Measurements from ENCODE around the gene LUM.
"Not testable (repeated sequence)": the region's sequence is repeated elsewhere in the genome, so short reads cannot be mapped to it uniquely, and the experiment has no call there.

Gene LUM

DNA sequence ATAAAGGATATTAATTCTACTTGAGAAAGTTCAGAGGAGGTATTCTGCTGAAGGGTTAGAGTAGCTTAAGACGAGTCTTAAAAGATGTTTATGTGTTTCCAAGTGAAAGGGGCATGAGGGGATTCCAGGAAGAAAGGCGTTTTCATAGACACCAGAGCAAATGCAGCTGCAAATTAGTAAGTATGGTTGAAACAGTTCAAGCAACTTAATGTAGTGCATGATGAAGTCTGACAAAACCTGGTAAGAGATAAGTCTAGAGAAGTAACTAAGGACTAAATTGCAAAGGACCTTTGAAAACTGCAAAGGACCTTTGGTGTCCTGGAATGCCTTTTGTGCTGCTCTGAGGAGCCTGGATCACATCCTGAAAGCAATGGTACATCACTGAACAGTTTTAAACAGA lies 11.5 kb downstream of the LUM start:
- H3K27me3 Mint-ChIP-seq, result no peaks in the 10 kb centered on the region
- no peaks in the 10 kb centered on the region for H3K36me3 Mint-ChIP-seq (ENCODE audit: low read depth)
- H3K4me1 Mint-ChIP-seq (ENCODE audit: low read depth), result peaks cover 3% of the 10 kb centered on the region
- no peak overlapping the region for H3K4me3 Mint-ChIP-seq
- no peak overlapping the region for H3K27ac Mint-ChIP-seq
- no peaks in the 10 kb centered on the region for H3K9me3 Mint-ChIP-seq

DNA sequence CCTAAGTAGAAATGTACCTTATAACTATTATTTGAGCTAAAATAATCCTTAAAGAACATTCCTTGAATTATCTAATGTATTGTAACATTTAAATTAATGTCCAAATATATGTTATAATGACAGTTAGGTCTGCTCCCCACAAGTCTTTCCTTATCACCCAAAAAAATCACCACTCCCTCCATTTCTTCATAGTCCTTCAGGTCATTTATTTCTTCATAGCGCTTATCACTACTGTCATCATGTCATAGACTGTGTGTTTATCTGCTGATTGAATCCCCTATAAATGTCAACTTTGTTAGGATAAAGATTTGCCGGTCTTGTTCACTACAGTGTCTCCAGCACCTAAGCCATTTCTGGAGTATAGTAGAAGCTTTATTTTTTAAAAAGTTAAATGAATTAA lies 12.0 kb downstream of the LUM start:
- Mint-ChIP-seq H3K4me1 (ENCODE audit: low read depth) (peaks cover 3% of the 10 kb centered on the region), H3K36me3 (ENCODE audit: low read depth) (no peaks in the 10 kb centered on the region), H3K9me3 (no peaks in the 10 kb centered on the region), H3K27ac (no peak overlapping the region), H3K27me3 (no peaks in the 10 kb centered on the region), H3K4me3 (no peak overlapping the region)

DNA sequence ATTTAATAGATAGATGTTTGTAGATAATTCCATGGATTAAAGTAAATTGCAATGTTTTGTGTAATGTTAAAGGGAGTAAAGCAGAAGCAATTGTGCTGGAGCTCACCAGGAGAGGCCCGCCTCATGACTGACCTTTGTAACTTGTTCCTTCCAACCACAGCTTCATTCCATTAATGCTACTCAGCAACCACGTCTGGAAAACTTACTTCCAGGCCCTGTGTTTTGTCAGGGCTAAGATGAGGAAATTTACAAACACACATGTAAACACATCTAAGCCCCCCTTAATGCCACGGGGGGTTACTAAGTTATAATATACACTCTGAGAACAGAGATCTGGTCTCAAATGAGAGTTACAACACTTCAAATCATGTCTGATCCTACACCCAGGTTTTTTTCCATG lies 12.4 kb downstream of the LUM start:
- H3K27me3 Mint-ChIP-seq, result no peaks in the 10 kb centered on the region
- H3K36me3 Mint-ChIP-seq (ENCODE audit: low read depth), result no peaks in the 10 kb centered on the region
- peaks cover 3% of the 10 kb centered on the region for H3K4me1 Mint-ChIP-seq (ENCODE audit: low read depth)
- no peak overlapping the region for H3K27ac Mint-ChIP-seq
- H3K9me3 Mint-ChIP-seq, result no peaks in the 10 kb centered on the region
- H3K4me3 Mint-ChIP-seq, result no peak overlapping the region

DNA sequence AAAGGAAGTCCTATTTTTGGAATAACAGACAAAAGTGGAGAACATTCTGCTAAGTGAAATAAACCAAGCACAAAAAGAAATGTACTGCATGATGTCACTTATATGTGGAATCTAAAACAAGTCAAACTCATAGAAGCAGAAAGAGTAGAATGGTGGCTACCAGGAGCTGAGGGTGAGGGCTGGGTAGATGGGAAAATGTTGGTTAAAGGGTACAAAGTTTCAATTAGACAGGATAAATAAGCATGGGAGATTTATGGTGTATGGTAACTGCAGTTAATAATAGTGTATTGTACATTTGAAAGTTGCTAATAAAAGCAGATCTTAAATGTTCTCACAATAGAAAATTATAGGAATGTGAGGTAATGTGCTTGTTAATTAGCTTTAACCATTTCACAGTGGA lies 12.8 kb downstream of the LUM start:
- no peak overlapping the region for H3K27ac Mint-ChIP-seq
- H3K4me3 Mint-ChIP-seq, result no peak overlapping the region
- H3K9me3 Mint-ChIP-seq, result no peaks in the 10 kb centered on the region
- peaks cover 3% of the 10 kb centered on the region for H3K4me1 Mint-ChIP-seq (ENCODE audit: low read depth)
- no peaks in the 10 kb centered on the region for H3K36me3 Mint-ChIP-seq (ENCODE audit: low read depth)
- peaks cover 3% of the 10 kb centered on the region for H3K27me3 Mint-ChIP-seq

DNA sequence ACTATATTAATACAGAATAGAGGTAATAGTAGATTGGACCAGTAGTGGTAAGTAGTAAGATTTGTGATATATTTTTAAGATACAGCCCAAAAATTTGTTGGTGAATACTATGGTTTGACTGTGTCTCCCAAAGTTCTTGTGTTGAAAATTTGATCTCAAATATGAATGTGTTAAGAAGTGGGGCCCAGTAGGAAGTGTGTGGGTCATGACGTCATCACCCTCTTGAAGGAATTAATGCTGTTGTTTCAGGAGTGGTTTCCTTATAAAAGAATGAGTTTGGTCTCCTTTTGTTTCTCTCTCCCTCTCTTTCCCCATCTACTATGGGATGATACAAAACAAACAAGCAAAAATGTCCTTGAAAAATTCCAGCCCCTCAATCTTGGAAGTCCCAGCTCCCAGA lies 16.3 kb downstream of the LUM start:
- peaks cover 12% of the 10 kb centered on the region for H3K9me3 Mint-ChIP-seq
- peaks cover 5% of the 10 kb centered on the region for H3K27me3 Mint-ChIP-seq
- peaks cover 3% of the 10 kb centered on the region for H3K4me1 Mint-ChIP-seq (ENCODE audit: low read depth)
- H3K4me3 Mint-ChIP-seq, result no peak overlapping the region
- no peak overlapping the region for H3K27ac Mint-ChIP-seq
- no peaks in the 10 kb centered on the region for H3K36me3 Mint-ChIP-seq (ENCODE audit: low read depth)

DNA sequence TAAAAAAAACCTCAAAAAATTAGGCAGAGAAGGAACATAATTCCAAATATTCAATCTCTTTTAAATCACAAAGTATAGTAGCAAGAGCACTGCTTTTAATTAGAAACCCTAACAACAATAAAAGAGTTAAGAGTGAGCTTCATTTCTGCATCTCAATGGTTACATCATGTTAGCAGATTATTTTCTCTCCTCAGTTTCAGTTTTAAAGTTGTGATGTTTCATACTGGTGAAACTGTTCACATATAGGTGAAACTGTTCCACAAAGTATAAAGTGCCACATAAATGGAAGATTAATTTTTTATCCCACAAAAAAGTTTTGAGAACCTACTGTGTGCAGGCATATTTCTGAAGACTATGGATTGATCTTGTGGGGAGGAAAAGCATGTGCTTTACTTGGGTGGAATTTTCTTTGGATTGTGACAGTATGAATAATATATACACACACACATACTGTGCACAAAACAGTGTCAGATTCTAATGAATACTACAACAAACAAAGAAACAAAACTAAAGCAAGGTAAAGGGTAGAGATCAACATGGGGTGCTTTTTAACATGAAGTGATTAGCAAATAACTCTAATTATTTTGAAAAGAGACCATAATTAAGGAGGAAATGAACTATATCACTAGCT lies 17.1 kb downstream of the LUM start:
- no peak overlapping the region for H3K27ac Mint-ChIP-seq
- no peak overlapping the region for H3K4me3 Mint-ChIP-seq
- no peaks in the 10 kb centered on the region for H3K36me3 Mint-ChIP-seq (ENCODE audit: low read depth)
- peaks cover 5% of the 10 kb centered on the region for H3K27me3 Mint-ChIP-seq
- peaks cover 3% of the 10 kb centered on the region for H3K4me1 Mint-ChIP-seq (ENCODE audit: low read depth)
- H3K9me3 Mint-ChIP-seq, result peaks cover 19% of the 10 kb centered on the region

DNA sequence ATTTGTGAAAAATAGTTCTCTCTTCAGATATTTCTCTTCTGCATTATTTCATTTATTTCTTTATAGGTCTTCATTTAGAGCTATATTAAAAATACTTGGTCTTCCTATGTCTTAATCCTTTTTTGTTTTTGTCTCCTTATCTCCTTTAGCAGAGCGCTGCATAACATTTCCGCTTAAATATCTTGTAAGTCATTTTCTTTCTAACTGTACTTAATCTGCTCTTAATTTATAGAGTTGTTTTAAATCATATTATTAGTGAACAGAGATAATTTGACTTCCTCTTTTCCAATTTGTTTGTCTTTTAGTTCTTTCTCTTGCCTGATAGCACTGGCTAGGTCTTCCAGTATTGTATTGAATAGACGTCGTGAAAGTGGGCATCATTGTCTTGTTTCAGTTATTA lies 18.0 kb downstream of the LUM start:
- Mint-ChIP-seq H3K4me3 (no peak overlapping the region), H3K4me1 (ENCODE audit: low read depth) (peaks cover under 1% of the 10 kb centered on the region), H3K36me3 (ENCODE audit: low read depth) (no peaks in the 10 kb centered on the region), H3K27ac (no peak overlapping the region), H3K9me3 (peaks cover 26% of the 10 kb centered on the region), H3K27me3 (peaks cover 5% of the 10 kb centered on the region)

DNA sequence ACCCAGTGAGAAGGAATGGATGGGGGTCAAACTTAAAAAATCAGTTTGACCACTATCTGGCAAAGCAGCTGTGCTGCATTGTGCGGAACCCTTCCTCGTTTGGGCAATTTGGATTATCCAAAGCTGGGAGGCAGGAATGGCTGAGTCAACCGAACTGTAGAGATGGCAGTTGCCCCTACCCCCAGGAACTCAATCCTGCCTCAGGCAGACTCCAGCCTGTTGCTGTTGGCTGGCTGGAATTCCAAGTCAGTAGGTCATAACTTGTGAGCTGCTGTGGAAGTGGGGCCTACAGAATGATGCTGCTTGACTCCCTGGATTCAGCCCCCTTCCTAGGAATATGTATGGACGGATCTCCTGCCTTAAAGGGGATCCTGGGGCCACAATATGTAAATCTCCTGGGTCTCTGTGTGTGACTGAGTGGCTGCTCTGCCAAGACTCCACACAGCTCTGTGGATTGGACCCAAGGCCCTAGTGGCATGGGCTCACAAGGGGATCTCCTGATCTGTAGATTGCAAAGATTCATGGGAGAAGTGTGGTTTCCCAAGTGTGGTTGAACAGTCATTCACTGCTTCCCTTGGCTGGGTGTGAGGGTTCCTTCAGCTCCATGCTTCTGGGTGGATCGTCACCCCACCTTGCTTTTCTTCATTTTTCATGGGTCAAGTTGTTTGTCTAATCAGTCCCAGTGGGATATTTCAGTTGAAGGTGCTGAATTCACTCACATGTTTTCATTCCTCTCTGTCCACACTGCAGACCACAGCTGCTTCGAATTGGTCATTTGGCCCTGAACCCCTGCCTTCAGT lies 19.2 kb downstream of the LUM start:
- no peak overlapping the region for H3K4me3 Mint-ChIP-seq
- no peaks in the 10 kb centered on the region for H3K36me3 Mint-ChIP-seq (ENCODE audit: low read depth)
- peaks cover 5% of the 10 kb centered on the region for H3K27me3 Mint-ChIP-seq
- H3K27ac Mint-ChIP-seq, result no peak overlapping the region
- H3K4me1 Mint-ChIP-seq (ENCODE audit: low read depth), result no peaks in the 10 kb centered on the region
- peaks cover 26% of the 10 kb centered on the region for H3K9me3 Mint-ChIP-seq

DNA sequence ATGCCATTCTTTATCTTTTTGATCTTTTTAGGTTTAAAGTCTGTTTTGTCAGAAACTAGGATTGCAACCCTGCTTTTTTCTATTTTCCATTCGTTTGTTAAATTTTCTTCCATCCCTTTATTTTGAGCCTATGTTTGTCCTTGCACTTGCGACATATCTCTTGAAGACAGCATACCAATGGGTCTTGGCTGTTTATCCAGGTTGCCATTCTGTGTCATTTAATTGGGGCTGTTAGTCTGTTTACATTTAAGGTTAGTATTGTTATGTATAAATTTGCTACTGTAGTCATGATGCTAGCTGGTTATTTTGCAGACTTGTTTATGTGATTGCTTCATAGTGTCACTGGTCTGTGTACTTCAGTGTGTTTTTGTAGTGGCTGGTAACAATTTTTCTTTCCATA lies 21.3 kb downstream of the LUM start:
- not testable (repeated sequence) for H3K4me1 Mint-ChIP-seq (ENCODE audit: low read depth); H3K36me3 Mint-ChIP-seq (ENCODE audit: low read depth); H3K27ac Mint-ChIP-seq; H3K4me3 Mint-ChIP-seq; H3K27me3 Mint-ChIP-seq
- H3K9me3 Mint-ChIP-seq, result peaks cover 26% of the 10 kb centered on the region

DNA sequence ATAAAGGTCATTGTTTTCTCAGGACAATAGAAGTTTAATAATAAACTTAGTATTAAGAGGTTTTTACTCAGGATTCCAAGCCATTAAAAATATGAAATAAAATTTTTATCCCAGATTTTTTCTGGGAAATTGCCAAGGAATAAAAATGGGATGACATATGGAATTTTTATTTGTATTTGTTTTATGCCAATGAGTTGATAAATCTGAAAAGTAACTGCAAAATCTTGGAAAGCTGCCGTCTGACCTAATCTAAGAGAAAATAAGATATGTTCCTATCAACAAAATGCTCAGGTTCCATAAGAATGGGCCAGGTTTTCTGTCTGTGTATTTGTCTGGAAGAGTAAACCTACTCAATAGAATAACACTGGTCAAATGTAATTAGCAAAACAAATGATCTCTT lies 31.3 kb downstream of the LUM start:
- Mint-ChIP-seq H3K36me3 (ENCODE audit: low read depth) (no peaks in the 10 kb centered on the region), H3K27me3 (peaks cover 6% of the 10 kb centered on the region), H3K27ac (no peak overlapping the region), H3K9me3 (no peaks in the 10 kb centered on the region), H3K4me3 (no peak overlapping the region), H3K4me1 (ENCODE audit: low read depth) (no peaks in the 10 kb centered on the region)

DNA sequence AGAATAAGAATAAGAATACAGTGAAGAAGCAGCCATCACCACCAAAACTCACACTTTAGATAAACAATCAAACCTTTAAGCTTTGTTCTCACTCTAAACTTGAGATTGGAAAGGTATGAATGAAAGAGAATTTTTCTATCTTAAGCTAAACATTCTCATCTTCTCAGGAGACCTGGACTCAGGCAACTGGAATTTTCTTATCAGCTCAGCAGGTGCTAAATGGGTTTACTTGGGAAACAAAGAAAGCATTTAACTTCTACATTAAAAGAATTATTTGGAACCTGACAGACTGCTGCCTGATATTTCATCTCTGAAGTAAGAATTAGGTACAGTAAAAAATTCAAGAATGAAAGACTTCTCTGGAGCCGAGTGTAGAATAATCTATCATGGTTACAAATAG lies 32.8 kb downstream of the LUM start:
- Mint-ChIP-seq H3K9me3 (no peaks in the 10 kb centered on the region), H3K27me3 (peaks cover 6% of the 10 kb centered on the region), H3K36me3 (ENCODE audit: low read depth) (no peaks in the 10 kb centered on the region), H3K4me3 (no peak overlapping the region), H3K4me1 (ENCODE audit: low read depth) (no peaks in the 10 kb centered on the region), H3K27ac (no peak overlapping the region)

DNA sequence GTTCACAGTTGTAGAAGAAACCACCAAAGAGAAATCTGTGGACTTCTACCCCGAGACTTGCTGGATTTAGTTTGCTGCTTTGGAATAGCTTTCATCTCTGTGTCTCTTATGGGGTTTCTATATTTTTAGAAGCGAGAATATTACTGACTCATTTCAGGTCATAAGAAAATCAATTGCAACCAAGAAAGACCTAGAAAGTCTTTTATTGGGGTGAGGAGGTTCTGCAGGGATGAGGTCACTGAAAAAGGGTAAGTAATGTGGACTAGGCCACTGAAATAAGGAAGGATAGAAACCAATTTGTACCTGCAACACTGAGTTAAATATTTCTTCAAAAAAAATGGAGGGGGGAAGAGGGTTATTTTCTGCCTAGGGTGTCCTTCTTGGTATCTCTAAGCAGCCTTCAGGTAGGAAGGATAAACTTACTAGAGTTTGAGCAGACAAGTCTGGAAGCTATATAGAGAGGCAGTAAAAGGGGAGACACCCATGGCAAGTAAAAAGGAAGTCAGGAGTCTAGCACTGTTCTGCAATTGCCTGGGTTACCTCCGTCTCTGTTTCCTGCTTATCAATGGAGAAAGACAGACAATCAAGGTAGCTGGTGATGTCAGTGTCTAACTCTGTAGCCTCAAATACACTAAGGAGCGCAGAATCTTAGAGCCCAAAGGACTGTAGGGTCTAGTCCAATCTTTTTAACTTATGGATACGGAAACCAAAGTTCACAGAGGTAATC lies 33.9 kb downstream of the LUM start:
- no peak overlapping the region for H3K27ac Mint-ChIP-seq
- no peak overlapping the region for H3K4me3 Mint-ChIP-seq
- peaks cover 6% of the 10 kb centered on the region for H3K27me3 Mint-ChIP-seq
- H3K4me1 Mint-ChIP-seq (ENCODE audit: low read depth), result no peaks in the 10 kb centered on the region
- no peaks in the 10 kb centered on the region for H3K36me3 Mint-ChIP-seq (ENCODE audit: low read depth)
- no peaks in the 10 kb centered on the region for H3K9me3 Mint-ChIP-seq

DNA sequence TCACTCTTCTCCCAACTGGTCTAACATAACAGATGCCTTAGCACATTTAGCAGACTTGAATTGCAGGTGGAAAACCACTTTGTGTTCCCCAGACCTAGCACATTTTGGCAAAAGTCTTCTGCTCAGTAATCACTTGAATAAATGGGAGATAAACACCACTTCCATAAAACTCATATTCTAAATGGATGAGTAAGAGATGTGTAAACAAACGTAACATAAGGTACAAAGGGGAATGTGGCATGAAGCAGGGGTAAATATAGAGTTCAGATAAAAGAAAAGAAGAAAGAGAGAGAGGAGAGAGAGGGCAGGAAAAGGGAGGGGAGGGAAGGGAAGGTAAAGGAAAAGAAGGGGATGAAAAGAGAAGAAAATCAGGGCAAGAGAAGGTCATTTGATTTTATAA lies 36.4 kb downstream of the LUM start:
- Mint-ChIP-seq H3K27ac (no peak overlapping the region), H3K4me3 (no peak overlapping the region), H3K4me1 (ENCODE audit: low read depth) (no peaks in the 10 kb centered on the region), H3K27me3 (no peaks in the 10 kb centered on the region), H3K9me3 (no peaks in the 10 kb centered on the region), H3K36me3 (ENCODE audit: low read depth) (no peaks in the 10 kb centered on the region)

DNA sequence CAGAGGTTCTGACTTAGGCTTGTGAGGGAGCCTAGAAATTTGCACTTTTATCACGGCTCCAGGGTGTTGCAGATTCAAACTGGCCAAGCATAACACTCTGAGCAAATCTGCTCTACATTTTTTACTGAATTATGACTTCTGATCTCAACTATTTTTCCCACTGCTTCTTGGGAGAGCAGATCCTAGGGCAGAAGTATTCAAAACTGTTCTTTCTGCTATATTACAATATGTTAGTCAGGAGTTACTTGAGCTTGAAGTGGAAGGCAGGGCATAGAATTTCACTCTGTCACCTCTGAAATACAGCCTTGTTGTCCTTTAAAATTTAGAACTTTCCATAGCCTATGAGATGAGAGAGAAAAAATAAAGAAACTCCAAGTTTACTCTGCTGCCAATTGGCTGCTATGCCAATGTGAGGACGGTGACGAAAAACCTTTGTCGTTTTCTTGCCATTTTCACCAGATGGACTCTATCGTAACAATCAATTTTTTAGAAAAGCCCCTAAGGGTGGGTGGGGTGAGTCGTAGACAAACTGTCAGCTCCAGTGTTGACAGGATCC lies 37.1 kb downstream of the LUM start:
- H3K27ac Mint-ChIP-seq, result no peak overlapping the region
- H3K4me1 Mint-ChIP-seq (ENCODE audit: low read depth), result no peaks in the 10 kb centered on the region
- H3K36me3 Mint-ChIP-seq (ENCODE audit: low read depth), result no peaks in the 10 kb centered on the region
- H3K4me3 Mint-ChIP-seq, result no peak overlapping the region
- no peaks in the 10 kb centered on the region for H3K27me3 Mint-ChIP-seq
- H3K9me3 Mint-ChIP-seq, result no peaks in the 10 kb centered on the region

DNA sequence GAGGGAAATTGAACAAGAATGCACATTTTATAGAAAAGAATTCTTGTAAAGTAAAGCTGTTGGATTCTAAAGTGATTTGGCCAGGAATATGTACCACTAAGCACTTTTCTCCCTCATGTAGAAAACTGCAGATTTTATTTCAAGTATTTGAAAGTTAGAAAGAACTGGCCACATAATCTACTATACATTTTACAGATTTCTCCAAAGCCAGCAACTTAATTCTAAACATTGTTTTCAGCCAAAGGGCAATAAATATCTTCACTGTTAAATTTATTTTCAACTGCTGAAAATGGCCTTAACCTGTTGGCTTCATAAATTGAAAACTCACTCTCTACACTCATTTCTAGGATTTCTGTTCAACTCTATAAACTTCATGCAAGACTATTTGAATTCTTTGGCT lies 37.9 kb downstream of the LUM start:
- H3K9me3 Mint-ChIP-seq, result no peaks in the 10 kb centered on the region
- no peak overlapping the region for H3K27ac Mint-ChIP-seq
- no peaks in the 10 kb centered on the region for H3K27me3 Mint-ChIP-seq
- H3K36me3 Mint-ChIP-seq (ENCODE audit: low read depth), result no peaks in the 10 kb centered on the region
- no peaks in the 10 kb centered on the region for H3K4me1 Mint-ChIP-seq (ENCODE audit: low read depth)
- no peak overlapping the region for H3K4me3 Mint-ChIP-seq
